ENCODE data around the gene EXOC1. TPM values are rescaled to one million over a fixed set of nuclear protein-coding genes. Genes with fewer than 3 reads are reported as not detected.

Gene EXOC1
- total RNA-seq, 2 donors from 2014 or later = 19.8 to 20.6 TPM

DNA sequence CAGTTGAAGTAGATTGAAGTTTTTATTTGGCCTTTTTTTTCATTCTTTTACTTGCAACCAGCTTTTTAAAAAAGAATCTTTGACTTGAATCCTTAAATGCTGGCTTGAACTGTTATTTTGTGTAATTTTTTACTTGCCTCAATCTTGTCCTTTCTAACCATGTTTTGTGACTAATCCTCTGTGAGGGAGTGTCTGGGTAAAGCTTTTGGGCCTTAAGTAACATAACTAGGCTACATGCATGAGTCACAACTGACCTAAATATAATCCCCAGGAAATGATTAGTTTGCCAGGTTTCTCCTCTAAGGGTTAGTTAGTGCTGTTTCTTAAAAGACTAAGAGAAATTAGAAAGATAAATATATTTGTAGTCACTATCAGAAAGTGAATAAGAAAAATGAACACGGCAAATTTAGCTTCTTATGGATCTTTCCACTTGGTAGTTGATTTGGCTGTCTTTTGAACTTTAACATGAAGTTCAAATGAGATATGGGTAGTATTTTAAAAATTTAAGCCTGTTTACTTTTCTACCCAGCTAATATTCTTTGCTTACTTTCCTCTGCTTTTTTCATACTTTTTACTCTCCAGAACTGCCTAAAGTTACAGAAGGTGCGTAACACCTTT, 13.0 kb downstream of the EXOC1 start:
- Mint-ChIP-seq H3K27me3 (no peaks in the 10 kb centered on the region), H3K36me3 (ENCODE audit: low read depth) (peaks cover 4% of the 10 kb centered on the region), H3K4me1 (peaks cover 19% of the 10 kb centered on the region), H3K4me3 (peak overlapping the region; percentile 49), H3K27ac (peak overlapping the region; percentile 92)
- DNase-seq (no peak), ATAC-seq (peak; percentile 92)
- no peaks in the 10 kb centered on the region for H3K9me3 ChIP-seq (ENCODE audit: control insufficient read depth, low read length, poor library complexity, severe bottlenecking)

DNA sequence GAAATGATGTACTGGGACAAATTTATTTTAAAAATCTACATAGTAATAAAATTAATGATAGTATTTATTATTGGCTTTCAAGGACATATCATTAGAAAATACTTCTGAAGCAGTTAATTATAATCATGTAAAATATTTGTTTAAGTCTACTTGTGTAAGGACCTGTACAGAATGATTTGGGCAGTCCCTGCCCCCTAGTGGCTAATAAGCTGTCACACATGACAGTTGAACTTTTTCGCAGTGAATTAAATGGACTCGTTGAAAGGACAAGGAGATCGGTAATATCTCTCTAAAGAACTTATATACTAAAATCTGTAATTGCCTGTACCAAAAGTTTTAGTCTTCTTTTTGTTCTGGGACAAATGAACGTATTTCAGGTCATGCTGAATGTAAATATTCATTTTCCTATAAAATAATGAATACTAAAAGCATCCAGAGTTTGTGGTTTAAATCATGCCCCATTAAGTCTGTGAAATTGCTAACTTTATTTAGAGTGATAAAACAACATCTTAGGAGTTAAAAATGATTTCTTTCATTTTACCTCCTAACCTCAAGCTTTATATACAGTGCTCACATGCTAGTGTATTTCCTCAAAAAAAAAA, 13.6 kb downstream of the EXOC1 start:
- ATAC-seq (peak; percentile 85), DNase-seq (no peak)
- H3K4me1 Mint-ChIP-seq = peaks cover 17% of the 10 kb centered on the region
- peak overlapping the region; percentile 49 for H3K4me3 Mint-ChIP-seq
- H3K27ac Mint-ChIP-seq = peak overlapping the region; percentile 92
- H3K27me3 Mint-ChIP-seq = no peaks in the 10 kb centered on the region
- H3K9me3 ChIP-seq (ENCODE audit: control insufficient read depth, low read length, poor library complexity, severe bottlenecking) = no peaks in the 10 kb centered on the region
- peaks cover 4% of the 10 kb centered on the region for H3K36me3 Mint-ChIP-seq (ENCODE audit: low read depth)

DNA sequence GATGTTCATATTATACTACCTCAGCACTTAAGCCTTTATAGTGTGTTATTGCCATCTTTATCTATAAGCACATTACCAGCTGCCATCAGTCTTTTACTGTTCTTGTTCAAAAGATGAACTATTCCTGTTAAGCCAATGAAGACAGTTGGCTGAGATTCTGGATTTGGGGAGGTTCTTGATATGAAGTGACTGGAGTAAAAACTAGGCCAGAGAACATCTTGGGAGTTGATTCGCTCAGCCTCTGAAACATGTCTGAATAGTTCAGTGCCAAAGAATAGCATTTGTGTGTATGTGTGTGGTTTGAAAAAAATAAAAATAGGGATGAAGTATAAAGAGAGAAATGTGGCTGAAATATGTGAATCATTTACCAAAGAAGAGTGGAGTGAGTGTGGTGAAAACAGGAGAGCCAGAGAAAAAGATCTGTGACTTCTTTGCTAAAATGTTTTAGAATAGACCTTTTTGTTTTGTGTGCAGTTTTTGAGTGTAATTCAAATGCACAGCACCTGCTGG, 15.2 kb downstream of the EXOC1 start:
- no peak overlapping the region for H3K27ac Mint-ChIP-seq
- DNase-seq (no peak), ATAC-seq (no peak)
- no peaks in the 10 kb centered on the region for H3K27me3 Mint-ChIP-seq
- peaks cover 17% of the 10 kb centered on the region for H3K4me1 Mint-ChIP-seq
- no peaks in the 10 kb centered on the region for H3K9me3 ChIP-seq (ENCODE audit: control insufficient read depth, low read length, poor library complexity, severe bottlenecking)
- peaks cover 4% of the 10 kb centered on the region for H3K36me3 Mint-ChIP-seq (ENCODE audit: low read depth)
- H3K4me3 Mint-ChIP-seq = no peak overlapping the region

DNA sequence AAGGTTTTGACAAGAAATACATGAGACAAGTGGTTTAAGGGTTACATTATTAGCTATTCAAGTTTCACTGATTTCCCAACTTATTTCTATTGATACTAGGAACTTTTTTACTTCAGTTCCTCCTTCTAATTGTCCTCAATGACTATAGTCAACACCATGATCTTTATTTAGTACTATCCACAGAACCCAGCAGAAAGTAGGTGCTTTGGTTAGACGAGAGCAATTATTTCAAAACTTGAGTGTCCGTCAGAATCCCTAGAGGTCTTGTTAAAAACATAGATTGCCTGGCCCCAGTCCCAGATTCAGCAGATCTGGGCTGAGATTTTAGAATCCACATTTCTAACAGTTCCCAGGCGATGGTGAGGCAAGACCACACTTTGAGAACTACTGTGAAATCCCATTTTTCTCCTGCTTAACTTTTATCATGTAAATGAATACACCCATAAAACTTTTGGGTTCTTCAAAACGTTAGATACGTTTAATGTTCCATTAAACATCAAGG, 17.9 kb downstream of the EXOC1 start:
- no peak for ATAC-seq
- DNase-seq = no peak
- Mint-ChIP-seq H3K27me3 (no peaks in the 10 kb centered on the region), H3K4me1 (peaks cover 11% of the 10 kb centered on the region), H3K27ac (no peak overlapping the region), H3K36me3 (ENCODE audit: low read depth) (peaks cover 4% of the 10 kb centered on the region), H3K4me3 (no peak overlapping the region)
- H3K9me3 ChIP-seq (ENCODE audit: control insufficient read depth, low read length, poor library complexity, severe bottlenecking) = no peaks in the 10 kb centered on the region

DNA sequence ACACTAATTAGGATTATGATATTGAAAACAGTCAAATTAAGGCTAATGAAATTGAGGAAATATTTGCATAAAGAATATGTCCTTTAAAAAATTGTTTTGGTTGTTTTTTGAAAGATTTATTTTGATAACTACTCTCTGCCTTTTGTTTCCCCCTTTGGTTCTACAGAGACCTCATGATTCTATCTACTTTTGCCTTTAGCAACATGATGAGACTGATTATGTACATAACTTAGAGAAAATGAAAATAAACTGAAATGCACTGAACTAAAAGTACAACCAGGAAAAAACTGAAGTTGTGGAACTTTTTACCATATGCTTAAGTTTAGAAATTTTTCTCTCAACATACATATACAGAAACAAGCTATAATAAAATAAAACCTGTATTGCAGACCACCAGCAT, 21.4 kb downstream of the EXOC1 start:
- Mint-ChIP-seq H3K4me1 (peaks cover 10% of the 10 kb centered on the region), H3K36me3 (ENCODE audit: low read depth) (peaks cover 10% of the 10 kb centered on the region), H3K4me3 (no peak overlapping the region), H3K27ac (no peak overlapping the region), H3K27me3 (no peaks in the 10 kb centered on the region)
- ATAC-seq = no peak
- DNase-seq = no peak
- H3K9me3 ChIP-seq (ENCODE audit: control insufficient read depth, low read length, poor library complexity, severe bottlenecking) = no peaks in the 10 kb centered on the region

DNA sequence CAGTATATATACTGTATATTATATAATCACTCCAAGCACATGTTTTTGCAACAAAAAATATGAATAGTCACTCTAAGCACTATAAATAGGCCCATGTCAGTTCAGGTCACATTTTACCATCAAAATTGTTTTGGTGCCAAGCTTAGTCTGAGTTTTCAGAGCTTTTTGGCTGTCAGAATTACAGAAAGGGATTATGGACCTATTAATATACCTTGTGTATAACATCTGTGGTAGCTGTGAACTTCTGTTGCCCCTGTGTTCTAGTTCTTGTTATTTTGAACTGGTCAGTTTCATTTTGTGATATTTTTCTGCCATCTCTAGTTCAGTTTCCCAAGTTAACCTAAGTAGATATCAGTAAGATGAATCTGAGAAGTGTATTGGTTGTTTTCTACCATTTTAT, 22.9 kb downstream of the EXOC1 start:
- Mint-ChIP-seq H3K27me3 (no peaks in the 10 kb centered on the region), H3K4me3 (no peak overlapping the region), H3K4me1 (peaks cover 10% of the 10 kb centered on the region), H3K36me3 (ENCODE audit: low read depth) (peaks cover 12% of the 10 kb centered on the region), H3K27ac (no peak overlapping the region)
- DNase-seq = no peak
- no peaks in the 10 kb centered on the region for H3K9me3 ChIP-seq (ENCODE audit: control insufficient read depth, low read length, poor library complexity, severe bottlenecking)
- ATAC-seq = no peak

DNA sequence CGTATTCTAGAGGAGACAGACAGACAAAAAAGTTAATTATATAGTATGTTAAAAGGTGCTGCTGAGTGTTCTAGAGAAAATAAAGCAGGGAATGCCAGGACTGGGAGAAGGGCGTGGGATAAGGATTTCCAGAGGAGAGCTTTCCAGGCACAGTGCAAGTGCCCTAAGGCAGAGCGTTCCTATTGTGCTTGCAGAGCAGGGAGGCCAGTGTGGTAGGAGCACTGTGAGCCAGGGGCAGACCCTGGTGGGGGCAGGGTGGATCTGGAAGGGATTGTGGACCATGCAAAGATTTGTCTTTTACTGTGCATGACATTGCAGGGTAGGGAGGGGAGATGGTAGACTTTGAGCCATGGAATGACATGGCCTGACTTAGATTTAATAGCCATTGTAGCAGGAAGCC, 25.8 kb downstream of the EXOC1 start:
- H3K4me1 Mint-ChIP-seq = peaks cover 8% of the 10 kb centered on the region
- H3K27me3 Mint-ChIP-seq = no peaks in the 10 kb centered on the region
- ATAC-seq (no peak), DNase-seq (no peak)
- no peak overlapping the region for H3K27ac Mint-ChIP-seq
- H3K36me3 Mint-ChIP-seq (ENCODE audit: low read depth) = peaks cover 12% of the 10 kb centered on the region
- H3K9me3 ChIP-seq (ENCODE audit: control insufficient read depth, low read length, poor library complexity, severe bottlenecking) = no peaks in the 10 kb centered on the region
- H3K4me3 Mint-ChIP-seq = no peak overlapping the region

DNA sequence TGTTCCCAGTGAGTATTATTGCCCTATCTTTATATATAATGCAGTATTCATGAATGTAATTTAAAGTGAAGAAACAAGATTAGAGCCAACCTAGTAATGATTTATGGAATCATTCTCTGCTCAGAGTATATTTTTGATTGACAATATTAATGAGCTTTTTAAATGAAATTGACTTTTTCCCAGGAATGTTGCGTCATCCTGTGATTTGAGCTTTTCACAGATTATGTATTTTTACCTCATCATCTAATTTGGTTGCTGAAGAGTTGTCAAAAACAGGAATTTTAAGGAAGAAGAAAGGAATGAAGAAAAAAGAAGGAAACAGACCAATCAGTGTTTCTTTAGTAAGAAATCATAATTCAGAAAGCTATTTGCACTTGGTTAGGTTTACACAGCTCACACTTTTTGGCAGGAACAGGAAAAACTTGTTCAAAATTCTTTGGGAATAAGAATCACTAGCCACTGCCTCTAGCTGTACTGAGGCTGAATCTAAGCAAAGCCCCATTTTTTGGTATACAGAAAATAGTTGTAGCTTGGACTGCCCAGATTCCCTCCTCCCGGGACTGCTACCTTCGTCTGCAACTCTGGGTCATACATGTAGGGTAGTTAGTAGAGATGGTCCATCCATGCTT, 27.3 kb downstream of the EXOC1 start:
- Mint-ChIP-seq H3K27me3 (no peaks in the 10 kb centered on the region), H3K4me3 (no peak overlapping the region), H3K4me1 (peaks cover 8% of the 10 kb centered on the region), H3K36me3 (ENCODE audit: low read depth) (peaks cover 12% of the 10 kb centered on the region), H3K27ac (no peak overlapping the region)
- DNase-seq (no peak), ATAC-seq (no peak)
- H3K9me3 ChIP-seq (ENCODE audit: control insufficient read depth, low read length, poor library complexity, severe bottlenecking) = no peaks in the 10 kb centered on the region

DNA sequence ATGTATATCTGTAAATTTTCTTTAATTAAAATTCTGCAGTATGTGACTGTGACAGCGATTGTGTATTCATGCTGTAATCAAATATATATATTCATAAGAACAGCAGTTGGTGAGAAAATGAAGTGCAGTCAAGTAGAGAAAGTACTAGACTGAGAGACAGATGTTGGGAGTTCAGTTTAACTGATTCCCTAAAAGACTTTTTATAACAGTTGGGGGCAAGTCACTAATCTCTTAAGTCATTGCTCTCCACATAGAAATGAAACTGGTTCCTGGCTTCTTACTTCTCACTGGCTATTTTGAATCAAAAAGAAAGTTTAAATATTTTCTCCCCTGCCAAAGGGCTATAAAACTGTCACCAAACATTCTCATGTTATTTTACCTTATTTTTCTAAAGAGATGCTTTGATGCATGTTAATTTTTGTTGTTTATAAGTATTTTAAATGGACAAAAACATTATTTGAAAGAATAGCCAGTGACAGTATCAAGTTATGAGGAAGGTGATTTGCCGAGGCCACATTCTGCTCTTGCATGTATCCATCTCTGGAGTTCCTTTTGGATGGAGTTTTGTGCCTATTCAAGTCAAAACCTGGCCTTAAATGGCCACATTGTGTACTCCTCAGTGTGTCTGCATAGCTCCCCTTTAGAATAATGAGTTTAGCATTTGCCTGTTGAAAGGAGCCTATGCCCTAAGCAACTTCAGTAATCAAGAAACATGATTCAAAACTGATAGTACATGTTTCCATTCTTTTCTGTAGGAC, 30.8 kb downstream of the EXOC1 start:
- Mint-ChIP-seq H3K4me3 (no peak overlapping the region), H3K27ac (no peak overlapping the region), H3K27me3 (no peaks in the 10 kb centered on the region), H3K36me3 (ENCODE audit: low read depth) (peaks cover 3% of the 10 kb centered on the region), H3K4me1 (peaks cover 6% of the 10 kb centered on the region)
- no peaks in the 10 kb centered on the region for H3K9me3 ChIP-seq (ENCODE audit: control insufficient read depth, low read length, poor library complexity, severe bottlenecking)
- ATAC-seq (no peak), DNase-seq (no peak)

DNA sequence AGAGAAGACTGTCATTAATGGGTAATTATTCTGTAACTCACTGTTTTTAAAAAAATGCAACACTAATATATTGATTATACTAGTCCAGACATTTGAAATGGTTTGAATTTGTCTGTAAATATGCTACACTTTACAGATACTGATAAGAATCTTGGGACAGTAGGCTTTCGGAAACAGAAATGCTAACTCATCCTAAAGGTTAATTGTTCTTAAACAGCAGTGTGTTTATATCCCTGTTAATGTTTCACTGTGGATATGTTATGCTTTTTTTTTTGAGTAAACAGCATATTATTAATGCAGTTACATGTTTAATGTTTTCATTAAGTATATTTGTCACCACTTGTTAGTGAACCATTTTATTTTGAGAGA, 31.4 kb downstream of the EXOC1 start:
- no peaks in the 10 kb centered on the region for H3K9me3 ChIP-seq (ENCODE audit: control insufficient read depth, low read length, poor library complexity, severe bottlenecking)
- no peak overlapping the region for H3K27ac Mint-ChIP-seq
- no peak for DNase-seq
- peaks cover 2% of the 10 kb centered on the region for H3K36me3 Mint-ChIP-seq (ENCODE audit: low read depth)
- no peaks in the 10 kb centered on the region for H3K27me3 Mint-ChIP-seq
- no peak overlapping the region for H3K4me3 Mint-ChIP-seq
- H3K4me1 Mint-ChIP-seq = peaks cover 4% of the 10 kb centered on the region
- ATAC-seq = no peak

DNA sequence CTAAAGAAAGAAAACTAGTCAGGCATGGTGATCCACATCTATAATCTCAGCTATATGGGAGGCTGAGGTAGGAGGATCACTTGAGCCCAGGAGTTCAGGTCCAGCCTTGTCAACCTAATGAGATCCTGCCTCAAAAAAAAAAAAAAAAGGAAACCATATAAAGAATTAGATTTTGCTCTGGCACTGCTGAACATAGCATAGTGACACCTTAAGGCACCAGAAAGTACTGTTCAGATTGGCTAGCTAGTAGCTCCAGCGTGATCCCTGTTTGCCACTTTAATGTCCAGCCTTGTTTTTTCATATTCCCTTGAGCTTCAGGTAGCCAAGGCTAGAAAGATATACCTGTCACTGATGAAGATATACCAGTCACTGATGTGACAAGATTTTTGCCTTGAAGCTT, 34.1 kb downstream of the EXOC1 start:
- Mint-ChIP-seq H3K4me1 (peaks cover 11% of the 10 kb centered on the region), H3K27ac (no peak overlapping the region)
- ATAC-seq = no peak

DNA sequence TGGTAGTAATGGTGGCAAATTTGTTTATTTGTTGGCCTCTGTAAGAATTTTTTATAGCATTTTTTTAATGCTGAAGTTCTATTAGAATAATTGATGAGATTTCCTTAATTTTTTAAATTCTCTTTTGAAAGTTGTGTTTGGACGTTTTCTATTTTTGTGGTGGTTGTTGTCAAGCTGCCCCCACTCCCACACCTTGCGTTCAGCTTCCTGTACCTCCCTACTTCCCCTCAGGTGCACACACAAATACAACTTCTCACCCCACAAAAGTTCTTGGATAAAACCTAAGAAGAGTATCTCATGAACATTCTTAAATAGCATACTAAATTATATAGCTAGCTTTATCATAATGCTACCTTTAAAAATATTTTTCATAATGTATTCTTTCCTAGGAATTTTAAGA, 38.7 kb downstream of the EXOC1 start:
- Mint-ChIP-seq H3K27ac (peak overlapping the region; percentile 84), H3K27me3 (no peaks in the 10 kb centered on the region), H3K36me3 (ENCODE audit: low read depth) (peaks cover 5% of the 10 kb centered on the region), H3K4me1 (peaks cover 11% of the 10 kb centered on the region), H3K4me3 (no peak overlapping the region)
- DNase-seq (no peak), ATAC-seq (no peak)
- H3K9me3 ChIP-seq (ENCODE audit: control insufficient read depth, low read length, poor library complexity, severe bottlenecking) = no peaks in the 10 kb centered on the region

More for the DNA sequence above, 34.1 kb downstream of the EXOC1 start:
- DNase-seq = no peak
- Mint-ChIP-seq H3K27me3 (no peaks in the 10 kb centered on the region), H3K4me3 (no peak overlapping the region), H3K36me3 (ENCODE audit: low read depth) (peaks cover 5% of the 10 kb centered on the region)
- H3K9me3 ChIP-seq (ENCODE audit: control insufficient read depth, low read length, poor library complexity, severe bottlenecking) = no peaks in the 10 kb centered on the region

DNA sequence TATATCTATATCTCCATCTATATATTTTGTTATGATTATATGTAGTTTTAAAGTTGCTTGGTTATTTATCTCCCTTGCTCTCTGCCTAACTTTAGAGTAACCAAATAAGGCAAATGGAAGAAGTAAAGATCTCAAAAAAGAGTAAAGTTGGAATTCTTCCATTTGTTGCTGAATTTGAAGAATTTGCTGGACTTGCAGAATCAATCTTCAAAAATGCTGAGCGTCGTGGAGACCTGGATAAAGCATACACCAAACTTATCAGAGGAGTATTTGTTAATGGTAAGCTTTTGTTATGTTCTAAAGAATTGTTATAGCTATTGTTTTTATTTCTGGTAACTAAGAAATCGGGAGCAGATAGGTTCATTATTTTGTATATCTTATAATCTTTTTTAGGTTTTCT, 43.2 kb downstream of the EXOC1 start:
- no peak for DNase-seq

More for the DNA sequence above, 43.2 kb downstream of the EXOC1 start:
- H3K36me3 Mint-ChIP-seq (ENCODE audit: low read depth) = peaks cover 2% of the 10 kb centered on the region
- no peak overlapping the region for H3K27ac Mint-ChIP-seq
- no peaks in the 10 kb centered on the region for H3K27me3 Mint-ChIP-seq
- H3K9me3 ChIP-seq (ENCODE audit: control insufficient read depth, low read length, poor library complexity, severe bottlenecking) = no peaks in the 10 kb centered on the region
- no peak for ATAC-seq
- peaks cover 5% of the 10 kb centered on the region for H3K4me1 Mint-ChIP-seq
- H3K4me3 Mint-ChIP-seq = no peak overlapping the region

All from T-helper 17 cell (primary cell).